GM21528 (cell line): ENCODE measurements around the gene DSCAM.
"Not testable (repeated sequence)": the region's sequence is repeated elsewhere in the genome, so short reads cannot be mapped to it uniquely, and the experiment has no call there.

Source experiments
- ATAC-seq: cut with Tn5 transposase; IDR thresholded peaks from one replicate; pipeline ENCODE4 v1.9.1; 2021; ENCODE audit warnings: mild to moderate bottlenecking, moderate library complexity; ENCODE audit not compliant: unreplicated experiment, low FRiP score

The DSCAM gene

DNA sequence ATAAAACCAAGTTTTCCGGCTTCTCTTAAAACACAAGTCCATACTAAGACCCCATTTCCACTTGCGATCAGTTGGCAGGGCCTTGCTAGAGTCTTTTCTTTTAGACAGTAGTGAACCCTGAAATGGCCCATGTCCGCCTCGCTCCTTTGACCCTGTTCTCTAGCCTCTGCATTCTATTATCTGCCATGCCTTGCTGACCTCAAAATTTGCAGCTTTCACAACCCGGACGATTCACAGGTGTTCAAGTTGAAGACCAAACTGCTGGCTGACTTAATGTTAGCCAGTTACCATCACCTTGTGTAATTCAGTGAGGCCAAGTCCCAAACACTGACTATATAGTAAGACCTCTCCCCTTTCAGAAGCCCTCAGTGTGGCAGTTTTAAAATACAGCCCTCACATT is 805.5 kb downstream of the DSCAM start:
- ATAC-seq: no peak

DNA sequence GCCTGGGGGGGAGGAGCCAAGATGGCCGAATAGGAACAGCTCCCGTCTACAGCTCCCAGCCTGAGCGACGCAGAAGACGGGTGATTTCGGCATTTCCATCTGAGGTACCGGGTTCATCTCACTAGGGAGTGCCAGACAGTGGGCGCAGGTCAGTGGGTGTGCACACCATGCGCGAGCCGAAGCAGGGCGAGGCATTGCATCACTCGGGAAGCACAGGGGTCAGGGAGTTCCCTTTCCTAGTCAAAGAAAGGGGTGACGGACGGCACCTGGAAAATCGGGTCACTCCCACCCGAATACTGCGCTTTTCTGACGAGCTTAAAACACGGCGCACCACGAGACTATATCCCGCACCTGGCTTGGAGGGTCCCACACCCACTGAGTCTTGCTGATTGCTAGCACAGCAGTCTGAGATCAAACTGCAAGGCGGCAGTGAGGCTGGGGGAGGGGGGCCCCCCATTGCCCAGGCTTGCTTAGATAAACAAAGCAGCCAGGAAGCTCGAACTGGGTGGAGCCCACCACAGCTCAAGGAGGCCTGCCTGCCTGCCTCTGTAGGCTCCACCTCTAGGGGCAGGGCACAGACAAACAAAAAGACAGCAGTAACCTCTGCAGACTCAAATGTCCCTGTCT is 813.7 kb downstream of the DSCAM start:
- ATAC-seq: not testable (repeated sequence)

DNA sequence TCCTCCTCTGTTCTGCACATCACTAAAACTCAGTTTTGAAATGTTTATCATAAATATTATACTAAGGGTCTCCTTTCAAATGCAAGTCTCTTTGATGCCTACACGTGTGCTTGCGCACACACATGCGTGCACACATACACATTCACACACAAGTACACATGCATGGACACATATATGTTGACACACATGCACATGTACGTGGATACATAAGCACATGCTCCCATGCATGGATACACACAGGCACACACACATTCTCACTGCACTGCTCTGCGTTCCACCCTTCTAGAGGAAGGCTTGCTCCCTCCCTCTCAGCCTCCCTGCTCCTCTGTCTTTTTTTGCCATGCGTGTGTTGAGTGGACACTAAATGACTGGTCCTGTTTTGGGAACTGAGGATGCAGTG is 817.1 kb downstream of the DSCAM start:
- ATAC-seq: no peak

DNA sequence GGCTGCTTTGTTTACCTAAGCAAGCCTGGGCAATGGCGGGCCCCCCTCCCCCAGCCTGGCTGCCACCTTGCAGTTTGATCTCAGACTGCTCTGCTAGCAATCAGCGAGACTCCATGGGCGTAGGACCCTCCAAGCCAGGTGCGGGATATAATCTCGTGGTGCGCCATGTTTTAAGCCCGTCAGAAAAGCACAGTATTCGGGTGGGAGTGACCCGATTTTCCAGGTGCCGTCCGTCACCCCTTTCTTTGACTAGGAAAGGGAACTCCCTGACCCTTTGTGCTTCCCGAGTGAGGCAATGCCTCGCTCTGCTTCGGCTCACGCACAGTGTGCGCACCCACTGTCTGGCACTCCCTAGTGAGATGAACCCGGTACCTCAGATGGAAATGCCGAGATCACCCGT is 818.6 kb downstream of the DSCAM start:
- not testable (repeated sequence) for ATAC-seq

DNA sequence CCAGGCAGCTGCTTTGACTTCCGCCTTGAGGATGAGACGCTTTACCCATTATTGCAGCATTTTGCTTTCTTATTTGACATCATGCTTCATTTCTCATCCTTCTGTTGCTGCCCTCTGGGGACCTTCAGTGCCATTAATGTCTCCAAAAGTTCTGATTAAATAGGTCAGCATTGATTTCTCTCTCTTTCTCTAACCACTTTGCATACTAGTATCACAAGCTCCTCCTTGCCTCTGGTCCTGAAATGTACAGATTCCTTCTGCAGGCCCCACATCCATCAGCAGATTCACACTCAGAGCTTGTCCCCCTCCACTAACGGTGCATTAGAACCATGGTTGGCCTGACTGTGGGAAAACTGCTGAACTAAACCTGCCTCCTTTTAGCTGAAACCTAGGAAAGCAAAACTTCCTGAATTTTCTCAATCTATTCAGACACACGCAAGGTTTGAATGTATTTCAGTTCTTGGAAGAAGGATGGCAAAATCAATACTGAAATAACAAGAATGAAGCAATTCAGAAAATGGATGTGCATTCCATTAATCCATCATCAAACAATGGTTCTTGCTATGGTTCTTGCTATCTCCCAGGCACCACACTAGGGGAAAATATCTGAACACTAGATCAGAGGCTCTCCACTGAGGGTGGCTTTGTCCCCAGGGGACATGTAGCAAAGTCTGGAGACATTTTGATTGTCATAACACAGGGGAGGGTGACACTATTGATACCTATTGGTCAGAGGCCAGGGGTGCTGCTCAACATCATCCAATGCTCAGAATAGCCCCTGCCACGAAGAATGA is 825.2 kb downstream of the DSCAM start:
- ATAC-seq: no peak

DNA sequence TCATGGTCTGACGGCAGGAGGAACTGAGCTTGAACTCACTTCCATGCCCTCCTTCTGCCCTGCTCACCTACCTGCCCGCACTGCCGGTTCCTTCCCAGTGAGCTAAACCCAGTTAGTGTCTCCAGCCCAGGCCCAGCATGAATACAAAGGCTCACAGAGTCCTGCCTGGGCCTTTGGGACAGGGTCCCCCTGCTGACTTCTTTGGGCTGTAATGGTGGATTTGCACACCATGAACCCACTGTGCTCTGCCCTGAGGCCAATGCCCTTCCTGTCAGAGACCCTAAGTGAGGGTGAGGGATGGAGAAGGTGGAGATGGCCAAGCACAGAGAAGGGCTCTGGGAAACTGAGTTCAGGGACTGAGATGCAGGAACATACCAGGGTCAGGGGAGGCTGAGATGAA is 826.3 kb downstream of the DSCAM start:
- ATAC-seq: no peak

DNA sequence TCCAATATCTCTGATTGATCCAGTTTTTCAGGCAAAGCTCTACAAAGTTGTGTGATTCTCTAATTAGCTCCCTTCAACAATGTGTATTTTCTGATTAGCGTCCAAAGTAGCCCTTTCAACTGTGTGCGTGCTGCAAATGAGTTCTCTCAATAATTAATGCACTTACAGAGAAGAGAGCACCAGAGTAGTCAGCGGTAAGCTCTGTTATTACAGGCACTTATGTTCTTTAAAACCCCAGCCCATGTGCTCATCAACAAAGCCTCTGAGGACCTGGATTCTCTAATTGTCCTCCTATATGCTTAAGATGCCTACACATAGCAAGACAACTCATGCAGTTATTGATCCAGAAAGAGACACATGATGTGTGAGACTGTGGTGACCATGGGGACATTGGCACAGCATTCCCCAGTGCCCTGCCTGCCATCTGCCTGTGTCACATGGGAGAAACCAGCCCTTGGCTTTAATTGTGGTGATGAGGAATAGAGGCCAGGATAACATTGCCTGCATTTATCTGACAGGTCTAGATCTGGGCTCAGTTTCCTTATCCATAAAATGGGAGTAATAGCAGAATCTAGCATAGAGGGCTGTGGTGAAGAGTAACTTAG is 828.0 kb downstream of the DSCAM start:
- ATAC-seq: no peak

DNA sequence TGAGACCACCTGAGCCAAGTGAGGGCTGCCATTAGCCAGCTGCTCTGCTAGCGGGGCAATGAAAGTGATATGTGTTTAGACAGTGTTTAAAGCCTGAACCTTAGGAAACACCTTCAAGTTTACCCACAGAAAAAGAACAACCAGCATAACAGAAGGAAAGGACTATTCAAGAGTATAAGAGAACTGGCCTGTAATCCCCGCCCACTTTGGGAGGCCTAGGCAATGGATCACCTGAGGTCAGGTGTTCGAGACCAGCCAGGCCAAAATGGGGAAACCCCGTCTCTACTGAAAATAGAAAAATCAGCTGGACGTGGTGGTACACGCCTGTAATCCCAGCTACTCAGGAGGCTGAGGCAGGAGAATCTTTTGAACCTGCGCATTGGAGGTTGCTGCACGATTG is 830.3 kb downstream of the DSCAM start:
- ATAC-seq: no peak

DNA sequence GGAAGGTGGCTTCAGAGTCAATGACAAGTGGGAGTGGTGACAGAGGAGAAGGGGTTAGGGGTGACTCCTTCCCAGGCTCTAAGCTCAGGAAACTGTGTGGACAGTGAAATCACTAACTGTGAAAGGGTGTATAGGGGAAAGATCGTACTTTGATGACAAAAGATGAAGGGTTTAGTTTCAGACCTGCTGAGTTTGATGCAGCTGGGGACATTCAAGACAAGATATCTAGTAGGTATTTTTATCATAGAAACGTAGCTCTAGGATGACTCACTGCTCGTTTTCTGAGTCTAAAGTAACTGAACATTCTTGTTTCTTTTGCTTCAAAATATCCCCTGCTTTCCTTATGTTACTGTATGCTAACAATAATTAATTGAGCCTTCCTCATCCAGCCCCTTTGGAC is 830.7 kb downstream of the DSCAM start:
- ATAC-seq: no peak

DNA sequence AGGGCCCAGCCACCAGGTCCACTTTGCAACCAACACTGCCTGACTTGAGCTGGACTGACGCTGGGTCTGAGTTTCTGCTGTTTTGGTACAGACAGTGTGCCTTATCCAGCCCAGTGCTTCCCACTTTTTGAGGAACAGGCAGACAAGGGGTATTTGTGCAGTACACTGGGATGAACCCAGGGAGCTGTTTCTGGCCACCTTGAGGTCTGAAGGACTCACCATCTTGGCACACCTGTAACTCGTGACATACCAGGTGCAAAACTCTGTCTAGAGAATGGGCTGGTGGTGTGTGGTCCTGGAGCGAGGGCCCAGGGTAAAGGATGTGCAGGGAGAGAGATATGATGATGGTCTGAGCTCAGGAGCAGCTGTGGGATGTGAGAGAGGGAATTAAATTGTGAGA is 831.1 kb downstream of the DSCAM start:
- no peak for ATAC-seq

DNA sequence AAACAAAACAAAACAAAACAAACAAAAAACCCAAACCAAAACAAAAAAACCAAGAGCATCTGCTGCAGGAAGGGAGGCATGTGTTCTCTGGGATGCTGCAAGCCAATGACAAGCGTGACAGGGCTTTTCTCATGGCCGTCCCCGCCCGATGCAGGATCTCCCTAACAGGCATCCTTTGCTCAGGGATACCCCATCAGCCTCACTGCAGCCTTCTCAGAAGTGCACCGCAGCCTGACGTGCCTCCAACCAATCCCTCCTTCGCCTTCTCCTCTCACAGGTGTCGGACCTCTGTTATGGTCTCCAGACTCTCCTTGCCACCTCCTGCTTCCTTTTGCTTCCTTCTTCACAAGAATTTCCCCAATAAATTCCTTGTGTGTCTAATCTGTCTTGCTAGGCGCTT is 832.6 kb downstream of the DSCAM start:
- ATAC-seq: no peak

DNA sequence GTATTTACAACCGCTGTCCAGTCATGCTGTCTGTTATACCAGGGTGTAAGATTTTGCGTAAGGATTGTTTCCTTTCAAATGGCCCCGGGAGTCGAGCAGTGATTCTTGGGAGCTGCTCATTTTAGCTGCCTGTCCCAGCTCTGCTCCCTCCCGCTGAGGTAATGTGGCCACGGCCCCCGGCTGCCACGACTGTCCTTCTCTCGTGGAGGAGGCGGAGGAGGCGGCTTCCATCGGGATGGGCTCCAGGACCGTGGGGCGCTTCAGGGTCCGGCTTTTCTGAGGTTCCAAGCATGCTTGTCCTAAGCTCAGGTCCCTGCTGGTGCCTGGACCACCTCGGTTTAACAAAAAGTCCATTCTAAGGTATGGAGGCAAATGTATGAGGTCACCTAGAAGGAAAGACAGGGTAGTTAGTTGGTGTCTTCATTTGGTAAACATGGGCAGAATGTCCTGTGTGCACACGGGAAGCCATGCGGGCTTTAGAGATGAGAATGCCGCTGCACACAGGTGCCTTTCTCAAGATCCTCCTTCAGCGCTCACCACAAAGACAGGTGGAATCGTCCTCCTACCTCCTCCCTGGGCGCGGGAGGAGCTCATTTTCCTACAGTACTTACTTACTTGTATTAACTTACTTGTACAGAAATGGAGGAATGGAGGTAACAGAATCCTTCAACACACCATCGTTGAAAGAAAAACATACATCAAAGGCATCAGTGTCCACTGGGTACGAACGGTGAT is 833.8 kb downstream of the DSCAM start:
- no peak for ATAC-seq

DNA sequence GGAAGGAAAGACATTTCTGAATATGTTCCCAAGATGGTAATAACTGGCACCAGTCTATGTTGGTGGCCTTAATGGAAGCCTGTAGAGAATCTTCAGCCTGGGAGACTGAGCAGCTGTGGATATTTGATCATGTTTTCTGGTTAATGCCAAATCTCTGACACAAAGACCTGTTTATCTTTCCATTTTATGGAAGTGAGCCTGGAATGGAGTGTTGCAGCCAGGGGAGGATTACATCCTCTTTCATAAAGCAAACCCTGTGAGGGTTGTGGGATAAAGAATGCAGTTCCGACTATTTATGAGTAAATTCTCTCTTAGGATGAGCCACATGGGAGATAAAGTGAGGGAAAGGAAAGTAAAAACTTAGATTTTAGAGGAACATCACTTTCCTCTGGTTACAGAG is 835.6 kb downstream of the DSCAM start:
- no peak for ATAC-seq

DNA sequence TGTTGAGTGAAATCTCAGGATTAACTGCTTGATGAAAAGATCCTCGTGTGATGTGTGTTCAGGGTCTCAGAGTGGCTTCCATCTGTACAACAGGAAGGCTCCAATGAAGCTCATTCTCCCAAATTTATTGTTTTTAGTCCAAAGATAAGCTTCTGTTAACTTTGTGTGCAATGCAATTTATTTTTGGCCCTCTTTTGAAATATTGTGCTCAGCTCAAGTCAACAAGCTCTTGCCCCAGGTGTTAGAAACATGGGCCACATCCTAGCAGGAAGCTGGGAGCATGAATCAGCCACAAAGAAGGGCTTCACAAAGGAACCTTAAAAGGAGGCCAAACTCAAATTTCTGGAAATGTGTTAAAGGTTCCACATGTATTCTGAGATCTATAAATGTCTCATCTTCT is 844.0 kb downstream of the DSCAM start:
- no peak for ATAC-seq

DNA sequence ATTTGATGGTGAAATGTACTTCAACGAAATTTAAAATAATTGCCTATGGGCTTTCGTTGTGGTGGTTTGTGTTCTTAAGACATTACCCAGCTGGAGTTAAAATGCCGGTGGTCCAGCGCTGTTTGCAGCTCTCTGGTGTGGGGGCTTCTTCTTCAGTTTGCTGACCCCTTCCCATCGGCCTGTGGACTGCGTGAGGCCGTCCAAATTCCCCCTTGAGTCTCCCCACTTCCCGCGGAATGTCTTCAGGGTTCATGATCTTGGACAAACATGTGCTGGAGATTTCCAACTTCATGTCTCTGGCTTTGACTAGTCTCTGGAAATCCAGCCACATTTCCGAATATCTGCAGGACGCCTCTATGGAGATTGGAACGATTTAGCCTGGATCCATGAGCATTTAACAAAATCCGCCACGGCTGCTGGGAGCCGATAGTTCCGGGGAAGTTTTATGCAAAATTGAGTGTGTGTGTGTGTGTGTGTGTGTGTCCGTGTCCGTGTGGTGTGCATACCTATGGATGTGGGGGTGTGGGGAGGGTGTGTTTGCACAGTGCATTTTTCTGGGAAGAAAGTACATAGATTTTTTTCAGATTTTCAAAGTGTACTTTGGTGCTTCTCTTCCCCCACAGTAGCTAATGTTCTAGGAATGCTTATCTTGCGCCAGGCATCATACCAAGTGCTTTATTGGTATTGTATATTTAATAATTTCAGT is 862.5 kb downstream of the DSCAM start:
- no peak for ATAC-seq

DNA sequence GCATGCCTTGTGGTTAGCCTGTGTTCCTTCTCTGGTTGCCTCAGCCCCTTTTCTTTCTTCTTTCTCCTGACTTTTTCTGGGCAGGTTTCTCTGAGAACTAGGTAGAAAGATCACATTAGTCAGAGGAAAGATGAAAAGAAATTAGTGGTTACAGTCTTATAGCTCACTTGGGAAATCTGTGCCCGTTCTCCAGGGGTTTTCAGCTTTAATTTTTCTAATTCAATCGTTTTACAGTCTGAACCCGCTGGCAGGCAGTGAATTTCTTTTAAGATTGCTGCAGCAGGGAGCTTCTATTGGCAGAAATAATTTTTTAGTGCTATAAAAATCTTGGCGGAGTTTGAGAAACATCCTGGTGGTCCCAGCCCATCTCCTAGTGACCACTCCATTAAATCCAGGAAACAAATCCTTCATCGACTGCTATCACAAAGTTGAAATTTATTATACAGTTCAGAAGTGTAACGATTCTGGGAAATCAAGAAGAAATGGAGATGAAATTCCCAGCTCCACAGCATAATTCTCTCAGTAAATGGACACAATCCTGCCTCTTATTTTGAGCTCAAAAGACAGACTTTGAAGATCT is 866.6 kb downstream of the DSCAM start:
- no peak for ATAC-seq

DNA sequence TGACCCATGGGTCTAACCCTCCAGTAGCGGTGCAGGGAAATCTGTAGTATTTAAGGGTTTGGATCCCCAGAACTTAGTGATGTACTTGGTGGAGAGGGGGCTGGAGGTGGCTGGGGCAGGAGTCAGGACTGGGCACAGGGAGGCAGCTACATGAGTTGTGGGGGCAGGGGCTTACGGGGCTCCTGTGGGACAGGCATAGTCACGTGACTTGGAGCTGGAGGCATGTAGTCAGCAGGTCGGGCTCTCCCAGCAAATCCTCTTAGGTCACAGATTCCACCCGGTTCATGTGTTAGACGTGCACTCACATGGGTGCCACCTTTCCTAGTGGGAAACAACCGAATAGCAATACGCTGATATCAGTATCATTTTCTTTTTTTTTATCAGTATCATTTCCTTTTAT is 867.6 kb downstream of the DSCAM start:
- no peak for ATAC-seq

DNA sequence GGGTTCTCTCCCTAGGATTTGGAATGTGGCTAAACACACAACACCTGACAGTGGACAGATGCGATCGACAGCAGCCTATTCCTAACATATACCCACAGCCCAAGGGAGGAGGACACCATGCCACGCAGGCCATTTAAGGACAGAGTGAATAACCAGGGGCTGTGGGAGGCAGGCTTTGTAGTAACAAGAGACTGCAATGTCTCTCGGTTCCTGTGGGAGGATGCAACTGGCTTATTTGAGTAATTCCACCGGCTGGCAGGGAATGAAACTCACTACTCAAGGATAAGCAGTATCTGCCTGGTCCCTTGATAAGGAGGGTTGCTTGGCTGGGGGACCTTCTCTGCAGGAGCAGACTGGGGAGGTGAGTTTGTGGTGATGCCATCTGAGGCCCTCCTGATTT is 870.2 kb downstream of the DSCAM start:
- no peak for ATAC-seq

DNA sequence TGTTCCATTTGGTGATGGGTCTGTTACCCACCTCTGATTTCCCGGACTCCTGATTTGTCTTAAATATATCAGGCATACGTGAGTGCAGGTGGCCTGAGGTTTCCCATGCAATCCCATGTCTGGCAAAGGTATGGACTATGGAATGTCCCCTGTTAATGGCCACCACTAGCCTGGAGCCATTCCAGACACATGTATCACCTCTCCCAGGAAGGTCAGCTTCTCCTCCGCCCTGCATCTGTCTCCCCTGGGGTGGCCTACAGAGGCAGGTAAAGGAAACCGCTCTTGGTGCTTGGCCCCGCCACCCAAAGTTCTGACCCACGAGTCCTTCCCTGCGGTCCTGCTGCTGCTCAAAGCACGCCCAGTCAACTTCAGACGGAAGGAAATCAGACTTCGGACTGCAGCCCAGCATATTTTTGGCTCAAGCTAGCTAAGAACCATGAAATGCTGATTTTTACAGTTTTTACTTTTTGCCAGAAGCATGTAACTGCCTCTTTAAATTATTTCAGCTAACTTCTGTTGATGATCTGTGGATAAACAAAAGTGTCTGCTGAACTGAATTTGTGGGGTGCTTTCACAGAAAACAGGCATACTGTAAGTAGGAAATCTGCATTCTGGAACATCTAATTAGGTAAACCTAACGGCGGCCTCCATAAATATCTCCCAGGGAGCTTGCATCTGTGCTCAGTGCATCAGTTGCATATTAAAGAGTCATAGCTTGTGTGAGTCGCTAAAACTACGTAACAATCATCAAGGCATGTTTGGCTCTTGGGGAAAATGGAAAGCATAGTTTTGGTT is 873.8 kb downstream of the DSCAM start:
- no peak for ATAC-seq

DNA sequence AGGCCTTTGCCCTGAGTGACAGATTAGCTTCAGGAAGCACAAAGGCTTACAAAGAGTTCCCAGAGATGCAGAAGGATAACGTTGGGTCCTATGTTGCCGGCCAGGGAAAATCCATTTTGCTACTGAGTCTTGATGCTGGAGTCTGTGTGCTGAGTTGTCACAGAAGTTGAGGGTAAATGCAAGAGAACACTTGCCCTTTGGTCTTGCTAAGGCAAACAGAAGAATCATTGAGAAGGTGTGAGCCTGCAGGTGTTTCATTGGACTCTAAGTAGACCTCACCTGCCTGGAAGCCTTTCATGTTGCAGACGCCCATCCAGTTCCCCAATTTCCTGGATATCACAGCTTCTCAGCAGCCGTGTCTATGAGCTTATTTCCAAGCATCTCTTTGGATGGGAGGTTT is 874.5 kb downstream of the DSCAM start:
- no peak for ATAC-seq
